ENCODE data around the gene EFHC1. TPM values are rescaled to one million over a fixed set of nuclear protein-coding genes. Genes with fewer than 3 reads are reported as not detected.
A peak's percentile ranks its signal among the peaks of the same experiment; 100 is the strongest.

The EFHC1 gene
- polyA plus RNA-seq, 4 donors: 10.4 to 23.8 (median 19.7) TPM

GRCh38 chr6:52503851-52504781, 84.0 kb downstream of the EFHC1 start:
- H3K4me1 ChIP-seq (ENCODE audit: control insufficient read depth in 3 of 3, insufficient read depth in 2 of 3, low read depth in 1 of 3, low read length in 2 of 3): peaks cover 0 to 21% (median 2%) of the 10 kb centered on the region in 3 donors
- no peaks in the 10 kb centered on the region for H3K27me3 ChIP-seq (ENCODE audit: control insufficient read depth in 3 of 3, insufficient read depth in 3 of 3, low read length in 3 of 3)
- H3K36me3 ChIP-seq (ENCODE audit: control insufficient read depth in 3 of 3, insufficient read depth in 2 of 3, low read depth in 1 of 3, low read length in 3 of 3): peaks cover 3 to 93% (median 13%) of the 10 kb centered on the region in 3 donors
- no peak overlapping the region for H3K4me3 ChIP-seq (ENCODE audit: low read depth in 1 of 3, low read length in 3 of 3)
- no peaks in the 10 kb centered on the region for H3K9me3 ChIP-seq (ENCODE audit: control insufficient read depth in 2 of 2, insufficient read depth in 1 of 2, low read depth in 1 of 2, low read length in 1 of 2)
- H3K27ac ChIP-seq (ENCODE audit: low read depth in 1 of 3, low read length in 2 of 3): peak overlapping the region; percentile 69 to 87 (median 74)
- WGBS, 3 donors: 12 to 43% (median 34%) methylated on average over 24 of the region's 24 CpGs
- FAIRE-seq: no peak
- peak; percentile 97 to 100 for DNase-seq

DNA sequence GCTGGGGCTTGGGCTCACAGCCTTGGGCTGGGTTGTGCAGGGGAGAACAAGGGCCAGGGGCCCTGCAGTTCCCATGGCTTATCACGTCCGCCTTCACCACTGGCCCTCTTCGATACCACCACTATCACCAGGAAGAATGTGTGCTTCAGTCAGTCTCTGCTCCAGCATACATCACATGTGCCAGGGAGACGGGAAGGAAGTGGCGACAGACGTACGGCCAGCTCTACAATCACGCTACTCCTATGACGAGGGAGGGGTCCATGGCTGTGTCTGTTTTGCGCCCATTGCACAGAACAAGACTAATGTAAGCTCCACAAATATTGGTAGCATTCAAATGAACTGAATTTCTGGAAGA, 84.6 kb downstream of the EFHC1 start:
- DNase-seq (no peak), FAIRE-seq (no peak)
- H3K27ac ChIP-seq (ENCODE audit: low read depth in 1 of 3, low read length in 2 of 3): peak overlapping the region; percentile 69 to 87 (median 74)
- H3K36me3 ChIP-seq (ENCODE audit: control insufficient read depth in 3 of 3, insufficient read depth in 2 of 3, low read depth in 1 of 3, low read length in 3 of 3): peaks cover 5 to 94% (median 16%) of the 10 kb centered on the region in 3 donors
- WGBS, 3 donors: 29 to 63% (median 48%) methylated on average over 10 of the region's 10 CpGs
- H3K4me3 ChIP-seq (ENCODE audit: low read depth in 1 of 3, low read length in 3 of 3): no peak overlapping the region
- no peaks in the 10 kb centered on the region for H3K9me3 ChIP-seq (ENCODE audit: control insufficient read depth in 2 of 2, insufficient read depth in 1 of 2, low read depth in 1 of 2, low read length in 1 of 2)
- H3K4me1 ChIP-seq (ENCODE audit: control insufficient read depth in 3 of 3, insufficient read depth in 2 of 3, low read depth in 1 of 3, low read length in 2 of 3): peaks cover 0 to 21% (median 2%) of the 10 kb centered on the region in 3 donors
- H3K27me3 ChIP-seq (ENCODE audit: control insufficient read depth in 3 of 3, insufficient read depth in 3 of 3, low read length in 3 of 3): no peaks in the 10 kb centered on the region

- no peak overlapping the region for H3K4me3 ChIP-seq (ENCODE audit: low read depth in 1 of 3, low read length in 3 of 3)
- peaks cover 5 to 88% (median 18%) of the 10 kb centered on the region in 3 donors for H3K36me3 ChIP-seq (ENCODE audit: control insufficient read depth in 3 of 3, insufficient read depth in 2 of 3, low read depth in 1 of 3, low read length in 3 of 3)
- H3K9me3 ChIP-seq (ENCODE audit: control insufficient read depth in 2 of 2, insufficient read depth in 1 of 2, low read depth in 1 of 2, low read length in 1 of 2): no peaks in the 10 kb centered on the region
- no peak overlapping the region for H3K27ac ChIP-seq (ENCODE audit: low read depth in 1 of 3, low read length in 2 of 3)
- FAIRE-seq (no peak), DNase-seq (no peak)
- H3K27me3 ChIP-seq (ENCODE audit: control insufficient read depth in 3 of 3, insufficient read depth in 3 of 3, low read length in 3 of 3): no peaks in the 10 kb centered on the region
- H3K4me1 ChIP-seq (ENCODE audit: control insufficient read depth in 3 of 3, insufficient read depth in 2 of 3, low read depth in 1 of 3, low read length in 2 of 3): peaks cover 0 to 21% (median 2%) of the 10 kb centered on the region in 3 donors
- 86 to 94% (median 89%) methylated on average over 16 of the region's 16 CpGs for WGBS, 3 donors
Observed at GRCh38 chr6:52505726-52506409, 85.7 kb downstream of the EFHC1 start.

- Histone ChIP-seq H3K27ac (ENCODE audit: low read depth in 1 of 3, low read length in 2 of 3) (no peak overlapping the region), H3K4me1 (ENCODE audit: control insufficient read depth in 3 of 3, insufficient read depth in 2 of 3, low read depth in 1 of 3, low read length in 2 of 3) (peaks cover 0 to 26% (median 2%) of the 10 kb centered on the region in 3 donors), H3K9me3 (ENCODE audit: control insufficient read depth in 2 of 2, insufficient read depth in 1 of 2, low read depth in 1 of 2, low read length in 1 of 2) (no peaks in the 10 kb centered on the region), H3K36me3 (ENCODE audit: control insufficient read depth in 3 of 3, insufficient read depth in 2 of 3, low read depth in 1 of 3, low read length in 3 of 3) (peaks cover 5 to 91% (median 18%) of the 10 kb centered on the region in 3 donors), H3K27me3 (ENCODE audit: control insufficient read depth in 3 of 3, insufficient read depth in 3 of 3, low read length in 3 of 3) (no peaks in the 10 kb centered on the region), H3K4me3 (ENCODE audit: low read depth in 1 of 3, low read length in 3 of 3) (no peak overlapping the region)
- WGBS, 3 donors: 83 to 88% (median 87%) methylated on average over 9 of the region's 9 CpGs
- DNase-seq (no peak), FAIRE-seq (no peak)
Observed at GRCh38 chr6:52506476-52506875, 86.3 kb downstream of the EFHC1 start.

DNA sequence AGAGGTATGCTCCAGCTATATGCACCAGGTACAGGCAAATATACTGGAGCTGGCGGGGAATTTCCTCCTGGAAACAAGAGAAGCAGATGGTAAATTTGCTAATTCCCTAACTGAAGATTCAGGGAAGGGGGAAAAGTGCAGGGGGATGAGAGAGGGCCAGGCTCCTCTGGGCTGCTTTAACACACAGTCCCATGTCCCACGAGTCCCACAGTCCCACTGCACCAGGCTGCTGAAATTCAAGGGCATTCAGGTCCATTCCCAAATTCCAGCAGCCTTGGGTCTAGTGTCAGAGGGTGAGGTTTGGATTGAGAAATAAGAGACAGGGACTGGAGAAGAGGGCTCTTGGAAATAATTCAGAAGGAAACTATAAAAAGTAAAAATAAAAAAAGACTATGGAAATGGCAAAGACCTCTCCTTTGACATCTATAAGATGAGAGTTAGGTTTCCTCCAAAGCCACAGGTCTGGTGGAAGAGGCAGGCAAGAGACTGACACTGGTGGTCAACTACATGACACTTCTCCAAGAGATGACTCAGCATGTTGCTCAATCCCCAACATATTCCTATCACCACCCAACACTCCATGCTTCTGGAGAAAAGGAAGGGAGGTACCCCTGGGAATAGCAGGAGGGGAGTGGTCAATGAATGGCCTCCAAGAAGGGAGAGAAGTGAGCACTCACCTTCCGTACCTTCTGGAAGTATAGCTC, 87.6 kb downstream of the EFHC1 start:
- Histone ChIP-seq H3K27ac (ENCODE audit: low read depth in 1 of 3, low read length in 2 of 3) (no peak overlapping the region), H3K36me3 (ENCODE audit: control insufficient read depth in 3 of 3, insufficient read depth in 2 of 3, low read depth in 1 of 3, low read length in 3 of 3) (peaks cover 5 to 89% (median 14%) of the 10 kb centered on the region in 3 donors), H3K9me3 (ENCODE audit: control insufficient read depth in 2 of 2, insufficient read depth in 1 of 2, low read depth in 1 of 2, low read length in 1 of 2) (no peaks in the 10 kb centered on the region), H3K27me3 (ENCODE audit: control insufficient read depth in 3 of 3, insufficient read depth in 3 of 3, low read length in 3 of 3) (no peaks in the 10 kb centered on the region), H3K4me1 (ENCODE audit: control insufficient read depth in 3 of 3, insufficient read depth in 2 of 3, low read depth in 1 of 3, low read length in 2 of 3) (peaks cover 0 to 26% (median 2%) of the 10 kb centered on the region in 3 donors), H3K4me3 (ENCODE audit: low read depth in 1 of 3, low read length in 3 of 3) (no peak overlapping the region)
- no peak for DNase-seq
- WGBS, 3 donors: 89 to 100% (median 92%) methylated on average over 3 of the region's 3 CpGs
- FAIRE-seq: no peak

DNA sequence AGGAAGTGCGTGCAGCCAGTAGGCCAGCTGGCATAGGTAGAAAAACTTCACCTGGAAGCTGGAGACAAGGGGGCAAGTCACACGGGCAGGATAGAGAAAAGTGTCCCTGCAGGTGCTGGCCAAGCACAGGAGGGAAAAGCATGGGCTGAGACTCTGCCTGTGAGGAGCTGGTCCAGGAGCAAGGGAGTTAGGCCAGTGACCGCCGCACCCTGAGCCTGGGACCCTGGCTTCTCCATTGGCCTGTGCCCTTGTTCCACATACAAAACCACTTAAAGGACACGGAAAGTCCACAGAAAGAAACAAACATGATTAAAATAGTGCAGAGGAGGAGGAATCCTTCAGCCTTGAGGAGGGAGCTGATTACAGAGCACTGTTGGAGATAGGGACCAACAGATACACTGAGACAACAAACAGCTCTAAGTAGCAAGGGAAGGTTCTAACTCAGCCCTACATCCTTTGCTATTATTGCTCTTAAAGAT, 88.2 kb downstream of the EFHC1 start:
- no peak overlapping the region for H3K4me3 ChIP-seq (ENCODE audit: low read depth in 1 of 3, low read length in 3 of 3)
- H3K27ac ChIP-seq (ENCODE audit: low read depth in 1 of 3, low read length in 2 of 3): no peak overlapping the region
- H3K4me1 ChIP-seq (ENCODE audit: control insufficient read depth in 3 of 3, insufficient read depth in 2 of 3, low read depth in 1 of 3, low read length in 2 of 3): peaks cover 0 to 22% (median 2%) of the 10 kb centered on the region in 3 donors
- DNase-seq: no peak
- 96 to 98% (median 96%) methylated on average over 5 of the region's 5 CpGs for WGBS, 3 donors
- H3K36me3 ChIP-seq (ENCODE audit: control insufficient read depth in 3 of 3, insufficient read depth in 2 of 3, low read depth in 1 of 3, low read length in 3 of 3): peaks cover 5 to 85% (median 16%) of the 10 kb centered on the region in 3 donors
- H3K27me3 ChIP-seq (ENCODE audit: control insufficient read depth in 3 of 3, insufficient read depth in 3 of 3, low read length in 3 of 3): no peaks in the 10 kb centered on the region
- H3K9me3 ChIP-seq (ENCODE audit: control insufficient read depth in 2 of 2, insufficient read depth in 1 of 2, low read depth in 1 of 2, low read length in 1 of 2): no peaks in the 10 kb centered on the region
- FAIRE-seq: no peak

GRCh38 chr6:52509281-52510212, 89.4 kb downstream of the EFHC1 start:
- Histone ChIP-seq H3K9me3 (ENCODE audit: control insufficient read depth in 2 of 2, insufficient read depth in 1 of 2, low read depth in 1 of 2, low read length in 1 of 2) (no peaks in the 10 kb centered on the region), H3K27me3 (ENCODE audit: control insufficient read depth in 3 of 3, insufficient read depth in 3 of 3, low read length in 3 of 3) (no peaks in the 10 kb centered on the region), H3K4me3 (ENCODE audit: low read depth in 1 of 3, low read length in 3 of 3) (no peak overlapping the region), H3K36me3 (ENCODE audit: control insufficient read depth in 3 of 3, insufficient read depth in 2 of 3, low read depth in 1 of 3, low read length in 3 of 3) (peaks cover 5 to 84% (median 21%) of the 10 kb centered on the region in 3 donors), H3K27ac (ENCODE audit: low read depth in 1 of 3, low read length in 2 of 3) (no peak overlapping the region), H3K4me1 (ENCODE audit: control insufficient read depth in 3 of 3, insufficient read depth in 2 of 3, low read depth in 1 of 3, low read length in 2 of 3) (peaks cover 0 to 10% (median 0%) of the 10 kb centered on the region in 3 donors)
- WGBS, 3 donors: 90 to 96% (median 92%) methylated on average over 14 of the region's 14 CpGs
- DNase-seq (no peak), FAIRE-seq (no peak)
